ENCODE data around the gene SPOCK2.
A peak's percentile ranks its signal among the peaks of the same experiment; 100 is the strongest.

The SPOCK2 gene

GRCh38 chr10:72107325-72108003, 19.1 kb upstream of the SPOCK2 start:
- Histone ChIP-seq H3K4me3 (no peak overlapping the region), H3K27ac (no peak overlapping the region)
- TF ChIP-seq, protein P1, sequence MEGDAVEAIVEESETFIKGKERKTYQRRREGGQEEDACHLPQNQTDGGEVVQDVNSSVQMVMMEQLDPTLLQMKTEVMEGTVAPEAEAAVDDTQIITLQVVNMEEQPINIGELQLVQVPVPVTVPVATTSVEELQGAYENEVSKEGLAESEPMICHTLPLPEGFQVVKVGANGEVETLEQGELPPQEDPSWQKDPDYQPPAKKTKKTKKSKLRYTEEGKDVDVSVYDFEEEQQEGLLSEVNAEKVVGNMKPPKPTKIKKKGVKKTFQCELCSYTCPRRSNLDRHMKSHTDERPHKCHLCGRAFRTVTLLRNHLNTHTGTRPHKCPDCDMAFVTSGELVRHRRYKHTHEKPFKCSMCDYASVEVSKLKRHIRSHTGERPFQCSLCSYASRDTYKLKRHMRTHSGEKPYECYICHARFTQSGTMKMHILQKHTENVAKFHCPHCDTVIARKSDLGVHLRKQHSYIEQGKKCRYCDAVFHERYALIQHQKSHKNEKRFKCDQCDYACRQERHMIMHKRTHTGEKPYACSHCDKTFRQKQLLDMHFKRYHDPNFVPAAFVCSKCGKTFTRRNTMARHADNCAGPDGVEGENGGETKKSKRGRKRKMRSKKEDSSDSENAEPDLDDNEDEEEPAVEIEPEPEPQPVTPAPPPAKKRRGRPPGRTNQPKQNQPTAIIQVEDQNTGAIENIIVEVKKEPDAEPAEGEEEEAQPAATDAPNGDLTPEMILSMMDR (IDR thresholded peaks at IDR 0.05) = no peak
- DNase-seq (ENCODE audit: low spot score) = no peak

- no peak for DNase-seq (ENCODE audit: low spot score)
- TF ChIP-seq, protein P1 (IDR thresholded peaks at IDR 0.05) = no peak
- H3K4me3 ChIP-seq = no peak overlapping the region
- no peak overlapping the region for H3K27ac ChIP-seq
Measured at GRCh38 chr10:72106896-72107295, 18.5 kb upstream of the SPOCK2 start.

DNA sequence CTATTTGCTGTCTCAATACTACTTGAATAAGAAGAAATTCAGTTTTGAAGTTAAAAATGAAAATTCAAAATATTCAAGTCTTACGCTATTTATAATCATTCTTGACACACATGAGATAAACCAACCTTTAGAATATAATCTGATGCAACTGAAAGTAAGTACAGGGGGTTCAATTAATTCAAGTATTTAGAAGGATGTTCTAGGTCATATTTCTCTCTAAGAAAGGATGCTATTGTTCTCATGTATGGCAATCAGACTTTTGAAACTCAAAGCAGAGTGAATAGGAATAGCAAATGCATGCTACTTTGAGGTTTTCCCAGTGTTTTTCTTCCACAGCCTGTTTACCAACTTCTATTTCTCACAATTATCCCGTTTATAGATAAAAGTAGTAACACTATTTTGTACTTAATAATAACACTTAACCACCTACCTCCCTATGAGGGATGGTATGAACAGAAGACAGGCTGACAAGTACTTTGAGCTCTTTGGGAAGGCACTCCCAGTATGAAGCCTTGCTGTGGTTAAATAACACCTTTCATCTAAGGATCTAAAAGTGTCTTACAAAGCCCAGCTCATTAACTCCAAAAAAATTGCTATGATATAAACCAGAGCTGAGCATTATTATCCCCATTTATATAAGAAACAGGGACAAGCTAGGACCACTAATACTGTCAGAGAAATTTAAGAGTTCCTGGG, 18.0 kb upstream of the SPOCK2 start:
- Histone ChIP-seq H3K4me3 (no peak overlapping the region), H3K27ac (no peak overlapping the region)
- DNase-seq (ENCODE audit: low spot score) = no peak
- TF ChIP-seq, protein P1 (IDR thresholded peaks at IDR 0.05) = no peak

- no peak overlapping the region for H3K27ac ChIP-seq
- TF ChIP-seq, protein P1 (IDR thresholded peaks at IDR 0.05) = no peak
- no peak for DNase-seq (ENCODE audit: low spot score)
Measured at GRCh38 chr10:72105710-72106109, 17.4 kb upstream of the SPOCK2 start.

DNA sequence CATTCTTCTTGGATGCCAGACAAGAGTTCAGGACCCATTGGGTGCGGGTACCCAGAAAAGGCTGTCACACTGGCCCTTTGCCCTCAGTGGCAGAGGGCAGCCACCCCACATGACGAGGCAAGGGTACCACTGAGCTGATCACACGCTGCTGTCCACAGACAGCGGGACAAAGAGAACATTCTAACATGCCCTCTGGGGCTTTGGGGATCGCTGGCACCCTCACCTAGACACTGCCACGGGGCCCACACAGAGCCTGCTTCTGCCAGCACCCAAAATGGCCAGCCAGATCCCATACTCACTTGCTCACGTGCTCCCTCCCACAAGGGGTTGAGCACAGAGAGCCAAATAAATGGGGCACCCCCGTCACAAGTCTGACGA, 16.7 kb upstream of the SPOCK2 start:
- Histone ChIP-seq H3K27ac (peak overlapping the region; percentile 45 to 51), H3K4me3 (no peak overlapping the region)
- DNase-seq (ENCODE audit: low spot score) = no peak
- TF ChIP-seq, protein P1 (IDR thresholded peaks at IDR 0.05) = no peak

More at GRCh38 chr10:72105710-72106109, 17.4 kb upstream of the SPOCK2 start:
- peak overlapping the region; percentile 11 for H3K4me3 ChIP-seq

DNA sequence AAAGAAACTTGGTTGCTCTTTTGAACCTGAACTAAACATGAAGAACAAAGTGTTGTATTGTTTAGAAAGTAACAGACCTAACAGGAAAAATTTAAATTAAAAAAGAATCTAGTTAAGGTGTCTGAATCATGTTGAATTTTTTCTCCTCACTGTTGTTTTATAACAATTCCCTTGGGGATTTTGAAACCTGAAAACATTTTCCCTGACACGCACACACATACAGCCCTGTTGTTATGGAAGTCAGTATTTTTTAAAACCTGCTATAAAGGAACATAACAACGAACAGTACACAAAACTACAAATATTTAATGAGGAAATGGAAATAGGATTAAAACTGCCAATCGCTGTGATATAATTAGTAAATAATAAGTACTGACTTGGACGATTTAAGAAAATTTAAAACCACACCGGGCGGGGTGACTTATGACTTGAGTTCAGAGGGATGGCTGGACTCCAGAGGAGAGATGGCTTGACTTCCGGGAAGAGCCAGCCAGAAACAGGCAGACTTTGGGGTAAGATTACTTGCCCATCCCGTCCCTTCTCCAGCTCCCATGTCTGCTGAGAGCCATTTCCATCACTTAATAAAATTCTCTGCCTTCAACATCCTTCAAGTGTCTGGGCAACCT, 16.2 kb upstream of the SPOCK2 start:
- H3K27ac ChIP-seq = peak overlapping the region; percentile 45 to 51
- DNase-seq (ENCODE audit: low spot score) = no peak
- H3K4me3 ChIP-seq = no peak overlapping the region
- TF ChIP-seq, protein P1 (IDR thresholded peaks at IDR 0.05) = no peak
